Measurements from ENCODE around the gene ADGRL2.
A peak's percentile ranks its signal among the peaks of the same experiment; 100 is the strongest.

DNA sequence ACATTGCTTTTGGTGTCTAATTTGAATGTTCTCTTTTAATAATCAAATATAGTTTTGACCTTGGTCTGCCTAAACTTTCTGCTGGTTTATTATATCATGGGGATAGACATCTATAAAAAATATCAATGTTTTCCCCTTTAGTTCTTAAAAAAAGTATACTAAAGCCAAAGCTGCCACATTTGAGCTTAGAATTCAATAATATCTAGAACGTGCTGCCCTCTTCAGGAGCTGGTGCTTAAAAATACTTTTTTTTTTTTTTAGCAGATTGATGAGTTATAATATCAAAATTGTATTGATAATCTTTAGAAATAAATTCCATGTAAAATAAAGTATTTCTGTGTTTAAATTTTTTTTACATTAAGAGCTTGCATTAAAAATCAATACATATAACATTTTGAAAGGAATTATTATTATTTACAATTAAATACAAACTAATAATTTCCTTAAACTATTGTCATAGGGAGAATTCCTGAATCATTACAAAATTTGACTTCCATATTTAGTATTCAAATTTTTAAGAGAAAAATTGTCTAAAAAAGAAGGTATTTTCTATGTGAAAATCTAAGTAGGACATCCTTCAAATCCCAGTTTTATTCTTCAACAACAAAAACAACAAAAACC is 40.1 kb upstream of the ADGRL2 start:
- TF ChIP-seq, protein P1, sequence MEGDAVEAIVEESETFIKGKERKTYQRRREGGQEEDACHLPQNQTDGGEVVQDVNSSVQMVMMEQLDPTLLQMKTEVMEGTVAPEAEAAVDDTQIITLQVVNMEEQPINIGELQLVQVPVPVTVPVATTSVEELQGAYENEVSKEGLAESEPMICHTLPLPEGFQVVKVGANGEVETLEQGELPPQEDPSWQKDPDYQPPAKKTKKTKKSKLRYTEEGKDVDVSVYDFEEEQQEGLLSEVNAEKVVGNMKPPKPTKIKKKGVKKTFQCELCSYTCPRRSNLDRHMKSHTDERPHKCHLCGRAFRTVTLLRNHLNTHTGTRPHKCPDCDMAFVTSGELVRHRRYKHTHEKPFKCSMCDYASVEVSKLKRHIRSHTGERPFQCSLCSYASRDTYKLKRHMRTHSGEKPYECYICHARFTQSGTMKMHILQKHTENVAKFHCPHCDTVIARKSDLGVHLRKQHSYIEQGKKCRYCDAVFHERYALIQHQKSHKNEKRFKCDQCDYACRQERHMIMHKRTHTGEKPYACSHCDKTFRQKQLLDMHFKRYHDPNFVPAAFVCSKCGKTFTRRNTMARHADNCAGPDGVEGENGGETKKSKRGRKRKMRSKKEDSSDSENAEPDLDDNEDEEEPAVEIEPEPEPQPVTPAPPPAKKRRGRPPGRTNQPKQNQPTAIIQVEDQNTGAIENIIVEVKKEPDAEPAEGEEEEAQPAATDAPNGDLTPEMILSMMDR (IDR thresholded peaks at IDR 0.05): peak in 10 of 12 donors; percentile 17 to 63 (median 54)
- no peak for TF ChIP-seq POLR2A (IDR thresholded peaks at IDR 0.05)
